Stomach (tissue), 4 donors: Measurements from ENCODE around the gene GADD45A.

Experiments used
- EP300 ChIP-seq: sonication (generic); formaldehyde crosslinking; IDR thresholded peaks from one replicate; pipeline ENCODE4 v1.6.1; 2017; ENCODE audit warnings: antibody characterized with exemption
- POLR2A ChIP-seq, 4 donors: fragments of 450-650 bp; IDR thresholded peaks; one replicate each; pipeline ENCODE4 v1.6.1; 2016; ENCODE audit warnings: antibody characterized with exemption in 4 of 4, control low read depth in 2 of 4, mild to moderate bottlenecking in 1 of 4, moderate library complexity in 1 of 4
- POLR2AphosphoS5 ChIP-seq, 3 donors: sonication (generic); formaldehyde crosslinking; IDR thresholded peaks; one replicate each; pipeline ENCODE4 v1.6.1; 2016; ENCODE audit warnings: antibody characterized with exemption in 3 of 3
- TF ChIP-seq, protein P1 (sequence below), 7 experiments: fragments of 450-650 bp in 4 of 7; fragments of 200-600 bp in 3 of 7; sonication (generic) in 3 of 7; IDR thresholded peaks; one replicate each; pipeline ENCODE4 v1.5.1; 2016 to 2019; ENCODE audit warnings: antibody characterized with exemption in 7 of 7, control low read depth in 2 of 7, mild to moderate bottlenecking in 1 of 7

- TF ChIP-seq, protein P1, sequence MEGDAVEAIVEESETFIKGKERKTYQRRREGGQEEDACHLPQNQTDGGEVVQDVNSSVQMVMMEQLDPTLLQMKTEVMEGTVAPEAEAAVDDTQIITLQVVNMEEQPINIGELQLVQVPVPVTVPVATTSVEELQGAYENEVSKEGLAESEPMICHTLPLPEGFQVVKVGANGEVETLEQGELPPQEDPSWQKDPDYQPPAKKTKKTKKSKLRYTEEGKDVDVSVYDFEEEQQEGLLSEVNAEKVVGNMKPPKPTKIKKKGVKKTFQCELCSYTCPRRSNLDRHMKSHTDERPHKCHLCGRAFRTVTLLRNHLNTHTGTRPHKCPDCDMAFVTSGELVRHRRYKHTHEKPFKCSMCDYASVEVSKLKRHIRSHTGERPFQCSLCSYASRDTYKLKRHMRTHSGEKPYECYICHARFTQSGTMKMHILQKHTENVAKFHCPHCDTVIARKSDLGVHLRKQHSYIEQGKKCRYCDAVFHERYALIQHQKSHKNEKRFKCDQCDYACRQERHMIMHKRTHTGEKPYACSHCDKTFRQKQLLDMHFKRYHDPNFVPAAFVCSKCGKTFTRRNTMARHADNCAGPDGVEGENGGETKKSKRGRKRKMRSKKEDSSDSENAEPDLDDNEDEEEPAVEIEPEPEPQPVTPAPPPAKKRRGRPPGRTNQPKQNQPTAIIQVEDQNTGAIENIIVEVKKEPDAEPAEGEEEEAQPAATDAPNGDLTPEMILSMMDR (IDR thresholded peaks at IDR 0.05) = no peak
- TF ChIP-seq POLR2AphosphoS5 (IDR thresholded peaks at IDR 0.05) (no peak), EP300 (no peak), POLR2A (IDR thresholded peaks at IDR 0.05) (no peak)
Measured at GRCh38 chr1:67668660-67669059, 16.3 kb upstream of the GADD45A start.
